Activated T-cell treated with anti-CD3 and anti-CD28 coated beads for 24 hours (primary cell): ENCODE data around the gene WDR64.

Source experiments
- DNase-seq: peaks from one replicate; pipeline ENCODE4 v3.0.0-alpha.2; 2020; ENCODE audit warnings: low read depth

Gene WDR64

GRCh38 chr1:241839369-241839979, 187.4 kb downstream of the WDR64 start:
- DNase-seq: no peak

- no peak for DNase-seq
Measured at GRCh38 chr1:241840164-241840563, 188.1 kb downstream of the WDR64 start.

DNA sequence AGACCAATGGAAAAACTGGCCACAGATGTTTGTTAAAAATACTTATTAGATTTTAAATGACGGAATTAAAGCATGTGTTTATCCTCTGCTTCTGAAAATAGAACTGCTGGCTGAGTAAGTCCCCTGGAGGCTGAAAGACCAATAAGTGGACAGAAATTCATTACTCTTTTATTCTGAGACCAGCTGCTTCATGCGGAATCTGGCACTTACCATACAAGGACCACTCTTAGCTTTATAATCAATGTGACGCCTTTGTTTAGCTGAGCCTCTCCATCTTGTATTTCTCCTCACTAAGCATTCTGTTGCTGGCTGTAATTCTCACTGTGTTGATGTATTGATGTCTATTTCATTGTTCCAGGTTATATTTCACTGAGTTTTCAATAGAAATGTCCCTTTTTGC, 189.6 kb downstream of the WDR64 start:
- no peak for DNase-seq

DNA sequence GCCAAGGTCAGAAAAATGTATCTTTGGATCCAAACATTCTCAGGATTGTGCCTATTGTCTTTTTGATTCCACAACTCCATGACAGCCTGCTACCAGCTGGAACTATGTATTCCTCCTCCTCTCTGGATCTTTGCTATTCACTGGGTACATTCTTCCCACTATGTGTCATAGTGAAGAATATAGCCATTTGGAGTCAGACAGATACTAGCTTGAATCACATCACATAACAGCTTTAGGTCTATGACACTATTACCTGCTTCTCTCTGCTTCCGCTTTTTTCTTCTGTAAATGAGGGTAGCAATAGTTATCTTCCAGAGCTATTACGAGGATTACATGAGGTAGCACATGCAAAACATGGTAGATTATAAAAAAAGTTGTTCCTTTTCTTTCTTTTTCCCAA, 190.5 kb downstream of the WDR64 start:
- DNase-seq: no peak

DNA sequence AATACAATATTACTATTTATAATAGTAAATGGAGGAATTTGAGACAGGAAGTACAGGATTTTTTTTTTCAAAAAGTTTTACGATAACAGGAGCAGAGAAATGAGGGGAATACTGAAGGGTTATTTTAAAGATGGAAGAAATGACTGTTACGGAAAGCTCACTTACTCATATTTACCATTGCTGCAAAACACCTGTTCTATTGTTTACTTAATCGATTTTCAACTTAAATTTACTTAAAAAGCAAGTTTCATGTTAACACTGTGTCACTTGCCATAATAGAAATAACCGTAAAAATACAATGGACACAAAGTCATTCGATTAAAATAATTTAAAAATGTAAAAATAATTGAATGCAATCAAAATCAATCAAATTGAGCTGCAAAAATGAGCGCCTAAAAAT, 192.5 kb downstream of the WDR64 start:
- DNase-seq: no peak

DNA sequence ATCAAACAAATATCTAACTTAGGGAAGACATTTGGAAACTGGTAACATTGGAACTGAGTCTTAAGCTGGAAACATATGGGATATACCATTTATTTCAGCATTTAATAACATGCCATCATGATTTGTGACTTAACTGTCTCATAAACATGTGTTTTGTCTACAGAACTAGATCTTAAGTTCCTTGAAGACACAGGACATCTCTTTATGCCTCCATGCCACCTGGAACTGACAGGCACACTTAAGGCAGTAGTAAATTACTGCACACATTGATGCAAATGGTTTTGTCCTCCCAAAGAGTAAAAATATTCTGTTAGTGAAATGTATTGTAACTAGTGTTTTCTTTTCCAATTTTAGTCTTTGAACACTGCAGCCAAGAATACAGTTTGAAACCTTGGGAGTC, 194.3 kb downstream of the WDR64 start:
- DNase-seq: no peak

- DNase-seq: no peak
Measured at GRCh38 chr1:241846862-241847539, 194.9 kb downstream of the WDR64 start.

- no peak for DNase-seq
Measured at GRCh38 chr1:241847540-241847795, 195.4 kb downstream of the WDR64 start.

DNA sequence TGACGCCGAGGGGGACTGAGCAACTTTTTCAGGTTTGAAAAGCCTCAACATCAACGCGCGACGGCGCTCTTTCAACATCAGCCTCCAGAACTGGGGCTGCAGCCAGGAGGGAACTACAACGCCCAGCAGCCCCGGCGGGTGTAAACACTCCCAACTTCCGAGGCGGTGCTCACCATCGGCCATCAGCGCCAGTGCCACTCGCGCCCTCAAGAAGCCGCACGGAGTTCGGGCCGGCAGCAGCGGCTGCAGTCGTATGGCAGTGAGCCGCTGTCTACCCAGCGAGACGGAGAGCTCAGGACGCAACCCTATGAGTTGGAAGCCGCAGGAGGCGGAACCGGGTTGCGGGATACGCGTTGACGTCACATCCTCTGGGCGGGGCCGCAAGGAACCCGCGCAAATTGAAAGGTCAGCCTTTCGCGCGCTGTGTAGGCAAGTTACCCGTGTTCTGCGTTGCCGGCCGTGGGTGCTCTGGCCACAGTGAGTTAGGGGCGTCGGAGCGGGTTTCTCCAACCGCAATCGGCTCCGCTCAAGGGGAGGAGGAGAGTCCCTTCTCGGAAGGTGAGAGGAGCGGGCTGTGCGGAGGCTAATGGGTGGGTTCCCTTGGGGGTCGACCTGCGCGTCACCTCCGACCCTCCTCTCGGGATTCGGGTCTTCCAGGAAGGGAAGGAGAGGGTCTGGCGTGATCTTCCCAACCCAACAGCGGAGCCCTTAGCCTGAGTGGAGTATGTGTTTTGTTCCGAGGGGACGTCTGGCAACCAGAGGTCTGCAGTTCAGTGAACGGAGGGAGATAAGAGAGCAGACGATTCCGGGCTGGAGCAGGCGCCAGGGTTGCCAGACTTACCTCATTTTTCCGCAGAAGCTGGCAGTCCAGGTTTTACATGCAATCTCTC, 196.0 kb downstream of the WDR64 start, which contains the start of gene EXO1:
Gene EXO1 (plus strand): TSS at position 409 of the 890 bp plus-strand sequence. CDS start 2,222 bp downstream, outside the sequence.
- peak; percentile 83 for DNase-seq

DNA sequence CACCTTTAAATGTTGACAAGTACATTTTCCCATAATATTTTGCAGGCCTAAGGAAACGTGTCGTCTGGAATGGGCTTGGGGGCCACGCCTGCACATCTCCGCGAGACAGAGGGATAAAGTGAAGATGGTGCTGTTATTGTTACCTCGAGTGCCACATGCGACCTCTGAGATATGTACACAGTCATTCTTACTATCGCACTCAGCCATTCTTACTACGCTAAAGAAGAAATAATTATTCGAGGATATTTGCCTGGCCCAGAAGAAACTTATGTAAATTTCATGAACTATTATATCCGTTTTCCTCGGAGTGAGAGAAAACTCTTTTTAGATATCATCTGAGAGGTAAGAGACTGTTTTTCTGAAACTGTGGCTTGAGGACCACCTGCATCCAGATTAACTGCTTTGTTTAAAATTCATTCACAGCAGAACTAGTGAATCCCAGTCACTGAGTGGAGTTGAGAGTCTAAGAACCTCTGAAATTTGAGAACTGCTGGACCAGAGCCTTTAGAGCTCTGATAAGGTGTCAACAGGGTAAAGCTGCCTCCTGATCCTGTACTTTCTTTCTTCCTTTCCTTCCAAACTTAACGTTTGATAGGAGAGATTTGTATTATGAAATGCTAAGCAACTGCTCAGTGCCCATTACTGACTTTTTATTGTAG, 196.7 kb downstream of the WDR64 start:
- no peak for DNase-seq

GRCh38 chr1:241849345-241849695, 197.2 kb downstream of the WDR64 start:
- DNase-seq: no peak
